ENCODE results near the gene ZNF821. TPM values are rescaled to one million over a fixed set of nuclear protein-coding genes. Genes with fewer than 3 reads are reported as not detected.

The ZNF821 gene
- total RNA-seq, 1 donor from 2014 or later: not detected

- Histone ChIP-seq H3K27me3 (no peaks in the 10 kb centered on the region), H3K4me3 (no peak overlapping the region), H3K4me1 (peaks cover 0 to 12% of the 10 kb centered on the region in 2 donors), H3K36me3 (peaks cover 77 to 95% of the 10 kb centered on the region in 2 donors), H3K27ac (no peak overlapping the region), H3K9me3 (no peaks in the 10 kb centered on the region)
- TF ChIP-seq, protein P1, sequence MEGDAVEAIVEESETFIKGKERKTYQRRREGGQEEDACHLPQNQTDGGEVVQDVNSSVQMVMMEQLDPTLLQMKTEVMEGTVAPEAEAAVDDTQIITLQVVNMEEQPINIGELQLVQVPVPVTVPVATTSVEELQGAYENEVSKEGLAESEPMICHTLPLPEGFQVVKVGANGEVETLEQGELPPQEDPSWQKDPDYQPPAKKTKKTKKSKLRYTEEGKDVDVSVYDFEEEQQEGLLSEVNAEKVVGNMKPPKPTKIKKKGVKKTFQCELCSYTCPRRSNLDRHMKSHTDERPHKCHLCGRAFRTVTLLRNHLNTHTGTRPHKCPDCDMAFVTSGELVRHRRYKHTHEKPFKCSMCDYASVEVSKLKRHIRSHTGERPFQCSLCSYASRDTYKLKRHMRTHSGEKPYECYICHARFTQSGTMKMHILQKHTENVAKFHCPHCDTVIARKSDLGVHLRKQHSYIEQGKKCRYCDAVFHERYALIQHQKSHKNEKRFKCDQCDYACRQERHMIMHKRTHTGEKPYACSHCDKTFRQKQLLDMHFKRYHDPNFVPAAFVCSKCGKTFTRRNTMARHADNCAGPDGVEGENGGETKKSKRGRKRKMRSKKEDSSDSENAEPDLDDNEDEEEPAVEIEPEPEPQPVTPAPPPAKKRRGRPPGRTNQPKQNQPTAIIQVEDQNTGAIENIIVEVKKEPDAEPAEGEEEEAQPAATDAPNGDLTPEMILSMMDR (IDR thresholded peaks at IDR 0.05): no peak
- no peak for DNase-seq (ENCODE audit: low spot score in 2 of 2)
- intact Hi-C loops (cut with DNase I): no loop called here
Observed at GRCh38 chr16:71920658-71921057, 36.7 kb upstream of the ZNF821 start.

- Histone ChIP-seq H3K4me1 (peaks cover 4 to 25% of the 10 kb centered on the region in 2 donors), H3K27me3 (no peaks in the 10 kb centered on the region), H3K36me3 (peaks cover 63 to 79% of the 10 kb centered on the region in 2 donors), H3K4me3 (no peak overlapping the region), H3K27ac (no peak overlapping the region), H3K9me3 (no peaks in the 10 kb centered on the region)
- intact Hi-C loops (cut with DNase I): no loop called here
- DNase-seq (ENCODE audit: low spot score in 2 of 2): no peak
- TF ChIP-seq, protein P1 (IDR thresholded peaks at IDR 0.05): no peak
Observed at GRCh38 chr16:71919035-71919434, 35.1 kb upstream of the ZNF821 start.

GRCh38 chr16:71917900-71918299 lies 33.9 kb upstream of the ZNF821 start:
- Histone ChIP-seq H3K27ac (no peak overlapping the region), H3K27me3 (no peaks in the 10 kb centered on the region), H3K36me3 (peaks cover 52 to 68% of the 10 kb centered on the region in 2 donors), H3K4me3 (no peak overlapping the region), H3K4me1 (peaks cover 4 to 28% of the 10 kb centered on the region in 2 donors), H3K9me3 (no peaks in the 10 kb centered on the region)
- intact Hi-C loops (cut with DNase I): no loop called here
- TF ChIP-seq, protein P1 (IDR thresholded peaks at IDR 0.05): no peak
- DNase-seq (ENCODE audit: low spot score in 2 of 2): no peak

DNA sequence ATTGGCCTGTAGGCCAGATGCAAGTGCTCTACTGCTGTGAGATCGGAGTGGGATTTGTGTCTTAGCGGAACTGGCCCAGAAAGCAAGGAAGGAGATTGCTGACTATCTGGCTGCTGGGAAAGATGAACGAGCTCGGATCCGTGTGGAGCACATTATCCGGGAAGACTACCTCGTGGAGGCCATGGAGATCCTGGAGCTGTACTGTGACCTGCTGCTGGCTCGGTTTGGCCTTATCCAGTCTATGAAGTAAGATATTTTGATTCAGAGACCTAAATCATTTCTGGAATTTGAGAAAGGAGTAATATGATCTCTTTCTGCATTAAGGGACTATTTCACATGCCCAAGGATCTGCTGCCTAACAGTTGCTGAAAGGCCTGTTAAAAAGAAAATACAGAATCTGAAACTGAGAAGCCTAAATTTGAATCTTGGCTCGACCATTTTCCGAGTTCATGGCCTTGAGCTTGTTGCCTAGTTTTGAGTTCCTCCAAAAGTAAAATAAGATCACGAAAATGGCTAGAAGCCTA lies 32.5 kb upstream of the ZNF821 start:
- H3K27ac ChIP-seq: peak overlapping the region in 1 of 2 donors; percentile 18

DNA sequence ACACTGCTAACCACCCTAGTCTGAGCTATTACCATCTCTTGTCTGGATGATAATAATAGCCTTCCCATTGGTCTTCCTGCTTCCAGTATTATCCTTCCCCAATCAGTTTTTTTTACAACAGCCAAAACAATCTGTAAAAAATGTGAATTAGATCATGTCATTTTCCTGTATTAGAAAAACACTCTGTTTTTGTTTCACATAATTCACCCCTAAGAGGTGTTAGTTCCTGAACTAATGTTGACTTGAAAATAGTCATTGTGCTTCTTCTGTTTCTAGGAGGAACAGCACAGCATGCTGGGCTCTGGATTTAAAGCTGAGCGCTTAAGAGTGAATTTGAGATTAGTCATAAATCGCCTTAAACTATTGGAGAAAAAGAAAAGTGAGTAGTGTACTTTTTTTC lies 31.4 kb upstream of the ZNF821 start:
- TF ChIP-seq, protein P1 (IDR thresholded peaks at IDR 0.05): no peak
- H3K4me3 ChIP-seq: no peak overlapping the region
- peaks cover 28 to 43% of the 10 kb centered on the region in 2 donors for H3K36me3 ChIP-seq
- H3K4me1 ChIP-seq: peaks cover 4 to 28% of the 10 kb centered on the region in 2 donors
- no peak for DNase-seq (ENCODE audit: low spot score in 2 of 2)
- intact Hi-C loops (cut with DNase I): no loop called here
- H3K9me3 ChIP-seq: no peaks in the 10 kb centered on the region
- H3K27me3 ChIP-seq: no peaks in the 10 kb centered on the region
- peak overlapping the region in 1 of 2 donors; percentile 8 for H3K27ac ChIP-seq

More for the DNA sequence above, 32.5 kb upstream of the ZNF821 start:
- Histone ChIP-seq H3K9me3 (no peaks in the 10 kb centered on the region), H3K4me3 (no peak overlapping the region), H3K36me3 (peaks cover 38 to 54% of the 10 kb centered on the region in 2 donors), H3K4me1 (peaks cover 4 to 28% of the 10 kb centered on the region in 2 donors), H3K27me3 (no peaks in the 10 kb centered on the region)
- intact Hi-C loops (cut with DNase I): no loop called here
- TF ChIP-seq, protein P1 (IDR thresholded peaks at IDR 0.05): no peak
- DNase-seq (ENCODE audit: low spot score in 2 of 2): no peak

Data from ascending aorta (tissue), 2 donors.